ENCODE measurements around the gene LSAMP.

Gene LSAMP

GRCh38 chr3:116445990-116446389, 703 bp upstream of the LSAMP start:
- no peaks in the 10 kb centered on the region for H3K79me2 ChIP-seq (ENCODE audit: insufficient read depth, low read length)
- H2AFZ ChIP-seq (ENCODE audit: low read depth, low read length, severe bottlenecking): no peak overlapping the region
- no peak overlapping the region for H3K27ac ChIP-seq (ENCODE audit: low read depth, low read length)
- no peak overlapping the region for H3K9ac ChIP-seq (ENCODE audit: low read length)
- no peak overlapping the region for H3K4me3 ChIP-seq (ENCODE audit: insufficient read depth, low read length, poor library complexity, severe bottlenecking)
- H3K36me3 ChIP-seq (ENCODE audit: low read length): no peaks in the 10 kb centered on the region
- TF ChIP-seq, protein P1, sequence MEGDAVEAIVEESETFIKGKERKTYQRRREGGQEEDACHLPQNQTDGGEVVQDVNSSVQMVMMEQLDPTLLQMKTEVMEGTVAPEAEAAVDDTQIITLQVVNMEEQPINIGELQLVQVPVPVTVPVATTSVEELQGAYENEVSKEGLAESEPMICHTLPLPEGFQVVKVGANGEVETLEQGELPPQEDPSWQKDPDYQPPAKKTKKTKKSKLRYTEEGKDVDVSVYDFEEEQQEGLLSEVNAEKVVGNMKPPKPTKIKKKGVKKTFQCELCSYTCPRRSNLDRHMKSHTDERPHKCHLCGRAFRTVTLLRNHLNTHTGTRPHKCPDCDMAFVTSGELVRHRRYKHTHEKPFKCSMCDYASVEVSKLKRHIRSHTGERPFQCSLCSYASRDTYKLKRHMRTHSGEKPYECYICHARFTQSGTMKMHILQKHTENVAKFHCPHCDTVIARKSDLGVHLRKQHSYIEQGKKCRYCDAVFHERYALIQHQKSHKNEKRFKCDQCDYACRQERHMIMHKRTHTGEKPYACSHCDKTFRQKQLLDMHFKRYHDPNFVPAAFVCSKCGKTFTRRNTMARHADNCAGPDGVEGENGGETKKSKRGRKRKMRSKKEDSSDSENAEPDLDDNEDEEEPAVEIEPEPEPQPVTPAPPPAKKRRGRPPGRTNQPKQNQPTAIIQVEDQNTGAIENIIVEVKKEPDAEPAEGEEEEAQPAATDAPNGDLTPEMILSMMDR (IDR thresholded peaks at IDR 0.05; ENCODE audit: insufficient read depth, low read length, poor library complexity, severe bottlenecking): no peak
- no peak for TF ChIP-seq EZH2phosphoT487 (conservative IDR thresholded peaks at IDR 0.05; ENCODE audit: low read length)
- no peaks in the 10 kb centered on the region for H4K20me1 ChIP-seq (ENCODE audit: low read depth, low read length)
- no peaks in the 10 kb centered on the region for H3K9me2 ChIP-seq (replicated peaks; ENCODE audit: insufficient read depth, low read length)
- no peaks in the 10 kb centered on the region for H3F3A ChIP-seq (ENCODE audit: insufficient read depth)
- H3K9me3 ChIP-seq (ENCODE audit: insufficient read depth, low read length): no peaks in the 10 kb centered on the region
- no peak overlapping the region for H3K4me2 ChIP-seq (ENCODE audit: low read depth, low read length, poor library complexity, severe bottlenecking)
- H3K27me3 ChIP-seq (ENCODE audit: low read length): no peaks in the 10 kb centered on the region

DNA sequence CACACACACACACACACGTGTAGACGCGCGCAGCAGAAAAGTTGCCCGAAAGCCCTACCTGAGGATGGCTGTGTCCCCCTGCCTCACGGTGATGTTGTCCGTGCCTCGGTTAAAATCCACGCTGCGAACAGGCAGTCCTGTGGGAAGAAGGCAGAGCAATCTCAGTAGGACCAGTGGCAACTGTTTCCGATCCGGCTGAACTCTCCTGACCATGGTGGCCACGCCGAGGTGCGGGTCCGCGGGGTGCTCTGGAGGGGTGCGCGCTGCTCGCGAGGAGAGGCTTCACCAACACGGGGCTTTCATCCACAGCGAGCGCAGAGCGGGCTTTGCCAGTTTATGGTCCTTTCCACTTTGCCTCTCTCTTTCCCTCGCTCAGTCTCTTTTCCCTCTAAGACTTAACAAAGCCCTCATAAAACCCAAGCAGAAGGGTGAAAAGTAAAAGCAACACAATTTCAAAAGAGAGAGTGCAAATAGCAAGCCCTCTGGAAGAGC, 422 bp downstream of the LSAMP start:
- TF ChIP-seq, protein P1 (IDR thresholded peaks at IDR 0.05; ENCODE audit: insufficient read depth, low read length, poor library complexity, severe bottlenecking): no peak
- Histone ChIP-seq H3K36me3 (ENCODE audit: low read length) (no peaks in the 10 kb centered on the region), H3F3A (ENCODE audit: insufficient read depth) (no peaks in the 10 kb centered on the region), H3K9ac (ENCODE audit: low read length) (no peak overlapping the region), H4K20me1 (ENCODE audit: low read depth, low read length) (no peaks in the 10 kb centered on the region), H3K79me2 (ENCODE audit: insufficient read depth, low read length) (no peaks in the 10 kb centered on the region), H3K9me3 (ENCODE audit: insufficient read depth, low read length) (no peaks in the 10 kb centered on the region), H3K4me3 (ENCODE audit: insufficient read depth, low read length, poor library complexity, severe bottlenecking) (no peak overlapping the region), H3K27me3 (ENCODE audit: low read length) (no peaks in the 10 kb centered on the region), H3K4me2 (ENCODE audit: low read depth, low read length, poor library complexity, severe bottlenecking) (no peak overlapping the region), H3K9me2 (replicated peaks; ENCODE audit: insufficient read depth, low read length) (no peaks in the 10 kb centered on the region), H3K27ac (ENCODE audit: low read depth, low read length) (no peak overlapping the region), H2AFZ (ENCODE audit: low read depth, low read length, severe bottlenecking) (no peak overlapping the region)

DNA sequence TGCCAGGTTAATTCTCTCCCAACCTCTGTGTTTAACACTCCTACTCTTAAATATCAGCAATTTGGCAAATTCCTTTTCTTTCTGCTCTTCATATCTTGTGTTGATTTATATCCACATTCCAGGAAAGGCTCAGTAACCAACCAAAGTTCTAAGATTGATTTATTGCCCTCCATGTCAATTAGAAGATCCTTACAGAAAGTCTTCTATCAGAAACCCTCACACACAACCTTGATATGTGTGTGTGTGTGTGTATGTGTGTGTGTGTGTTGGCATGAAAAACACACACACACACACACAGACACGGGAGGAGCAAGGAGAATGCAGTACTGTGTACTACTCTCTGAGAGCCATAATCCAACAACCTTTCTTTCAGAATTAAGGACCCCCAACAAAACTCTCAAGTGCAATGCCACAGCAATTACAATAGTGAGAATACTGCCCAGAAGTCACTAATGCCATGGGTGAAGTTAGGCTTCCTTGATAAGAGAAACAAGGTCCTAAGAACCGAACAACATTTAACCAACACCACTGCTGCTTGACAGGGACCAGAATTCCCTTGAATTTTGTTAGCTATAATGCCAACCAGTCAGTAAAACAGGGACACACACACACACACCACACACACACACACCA, 1.1 kb downstream of the LSAMP start:
- Histone ChIP-seq H3K27ac (ENCODE audit: low read depth, low read length) (no peak overlapping the region), H3F3A (ENCODE audit: insufficient read depth) (no peaks in the 10 kb centered on the region), H3K79me2 (ENCODE audit: insufficient read depth, low read length) (no peaks in the 10 kb centered on the region), H3K36me3 (ENCODE audit: low read length) (no peaks in the 10 kb centered on the region), H4K20me1 (ENCODE audit: low read depth, low read length) (no peaks in the 10 kb centered on the region), H2AFZ (ENCODE audit: low read depth, low read length, severe bottlenecking) (no peak overlapping the region), H3K9ac (ENCODE audit: low read length) (no peak overlapping the region), H3K27me3 (ENCODE audit: low read length) (no peaks in the 10 kb centered on the region), H3K9me2 (replicated peaks; ENCODE audit: insufficient read depth, low read length) (no peaks in the 10 kb centered on the region), H3K9me3 (ENCODE audit: insufficient read depth, low read length) (no peaks in the 10 kb centered on the region), H3K4me3 (ENCODE audit: insufficient read depth, low read length, poor library complexity, severe bottlenecking) (no peak overlapping the region), H3K4me2 (ENCODE audit: low read depth, low read length, poor library complexity, severe bottlenecking) (no peak overlapping the region)
- no peak for TF ChIP-seq EZH2phosphoT487 (conservative IDR thresholded peaks at IDR 0.05; ENCODE audit: low read length)
- TF ChIP-seq, protein P1 (IDR thresholded peaks at IDR 0.05; ENCODE audit: insufficient read depth, low read length, poor library complexity, severe bottlenecking): no peak
